GM18517 (cell line): ENCODE measurements around the gene AQP4.

Source experiments
- ATAC-seq: cut with Tn5 transposase; IDR thresholded peaks from one replicate; pipeline ENCODE4 v1.9.1; 2021; ENCODE audit warnings: mild to moderate bottlenecking, moderate library complexity; ENCODE audit not compliant: unreplicated experiment

AQP4 gene

DNA sequence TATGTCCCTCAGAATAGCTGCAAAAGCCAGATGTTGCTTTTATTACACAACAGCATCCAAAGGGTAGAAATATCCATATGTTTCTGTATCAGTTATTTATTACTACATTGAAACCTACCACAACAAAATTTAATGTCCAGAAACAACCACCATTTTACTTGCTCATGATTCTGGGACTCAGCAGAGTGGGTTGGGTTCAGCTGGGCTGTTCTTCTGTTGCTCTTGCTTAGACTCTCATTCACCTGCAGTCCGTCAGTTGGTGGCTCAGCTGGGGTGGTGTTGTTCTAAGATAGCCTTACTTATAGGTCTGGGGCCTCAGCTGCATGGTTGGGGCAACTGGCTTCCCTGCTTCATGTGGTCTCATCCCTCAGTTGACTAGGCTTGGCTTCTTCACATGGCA lies 21.7 kb downstream of the AQP4 start:
- no peak for ATAC-seq

DNA sequence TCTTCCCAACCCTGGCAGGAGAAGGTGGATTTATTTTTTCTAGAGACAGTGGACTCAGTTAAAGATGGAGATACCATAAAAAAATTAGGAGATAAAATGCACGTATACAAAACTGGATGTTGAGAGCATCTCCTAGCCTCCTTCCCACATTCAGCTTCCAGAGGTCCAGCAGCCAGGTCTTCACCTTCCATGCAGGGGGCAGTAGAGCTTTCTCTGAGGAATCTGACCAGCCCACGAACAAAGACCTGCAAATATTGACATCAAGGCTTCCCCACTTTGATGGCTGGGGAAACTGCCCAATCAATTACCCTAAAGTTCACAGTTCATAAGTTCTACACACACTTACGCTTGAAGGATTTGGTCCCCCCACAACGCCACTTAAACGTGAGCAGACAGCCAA lies 24.5 kb downstream of the AQP4 start:
- ATAC-seq: no peak

DNA sequence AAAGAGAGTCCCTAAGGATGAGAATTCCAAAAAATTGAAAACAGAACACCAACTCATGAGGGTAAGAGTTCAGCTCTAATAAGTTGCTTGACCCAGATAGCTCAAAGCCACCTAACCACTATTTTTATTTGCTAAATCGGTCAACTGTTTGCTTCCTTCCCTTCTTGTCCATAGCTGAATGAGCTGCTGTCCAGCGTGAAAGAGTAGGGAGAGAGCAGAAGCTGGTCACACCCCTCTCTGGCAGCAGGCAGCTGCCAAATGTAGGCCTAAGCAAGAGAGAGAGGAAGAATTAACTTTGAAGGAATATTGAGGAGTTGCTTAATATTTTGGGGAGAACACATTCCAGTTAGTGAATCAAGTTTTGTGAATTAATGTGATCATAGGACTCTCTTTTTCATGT lies 25.9 kb downstream of the AQP4 start:
- no peak for ATAC-seq

DNA sequence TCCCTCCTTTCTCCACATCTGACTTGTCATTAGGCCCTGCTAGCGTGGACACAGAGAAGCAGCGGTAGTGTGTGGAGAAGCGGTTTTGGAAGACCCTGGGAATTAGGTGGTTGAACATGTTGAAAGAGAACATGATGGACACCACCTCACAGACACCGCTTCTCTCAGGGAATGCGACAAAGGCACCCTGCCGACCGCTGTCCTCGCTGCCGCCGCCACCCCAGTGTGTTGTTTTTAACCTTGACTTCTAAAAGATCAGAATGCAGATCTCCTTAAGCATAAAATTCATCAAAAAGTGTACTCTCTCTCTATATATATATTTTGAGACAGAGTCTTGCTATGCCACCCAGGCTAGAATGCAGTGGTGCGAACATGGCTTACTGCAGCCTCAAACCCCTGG lies 33.2 kb downstream of the AQP4 start:
- ATAC-seq: no peak

DNA sequence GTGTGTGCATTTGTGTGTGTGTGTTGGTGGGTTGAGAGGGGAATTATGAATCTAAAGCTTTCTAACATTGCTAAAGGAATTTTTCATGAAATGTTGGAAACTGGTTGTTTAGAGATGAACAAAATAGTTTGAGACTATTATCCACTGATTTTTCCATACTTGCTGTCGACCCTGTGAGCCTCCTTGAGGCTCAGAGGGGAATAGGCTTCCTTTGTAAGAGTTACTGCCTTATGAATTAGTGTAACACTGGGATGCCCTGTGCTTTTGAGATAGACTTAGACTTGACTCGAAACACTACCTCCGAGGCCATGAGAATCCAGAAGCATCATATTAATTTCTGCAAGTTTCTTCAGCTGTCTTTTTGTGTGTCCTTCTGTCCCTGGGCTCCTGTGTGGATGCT lies 37.9 kb downstream of the AQP4 start:
- ATAC-seq: no peak

DNA sequence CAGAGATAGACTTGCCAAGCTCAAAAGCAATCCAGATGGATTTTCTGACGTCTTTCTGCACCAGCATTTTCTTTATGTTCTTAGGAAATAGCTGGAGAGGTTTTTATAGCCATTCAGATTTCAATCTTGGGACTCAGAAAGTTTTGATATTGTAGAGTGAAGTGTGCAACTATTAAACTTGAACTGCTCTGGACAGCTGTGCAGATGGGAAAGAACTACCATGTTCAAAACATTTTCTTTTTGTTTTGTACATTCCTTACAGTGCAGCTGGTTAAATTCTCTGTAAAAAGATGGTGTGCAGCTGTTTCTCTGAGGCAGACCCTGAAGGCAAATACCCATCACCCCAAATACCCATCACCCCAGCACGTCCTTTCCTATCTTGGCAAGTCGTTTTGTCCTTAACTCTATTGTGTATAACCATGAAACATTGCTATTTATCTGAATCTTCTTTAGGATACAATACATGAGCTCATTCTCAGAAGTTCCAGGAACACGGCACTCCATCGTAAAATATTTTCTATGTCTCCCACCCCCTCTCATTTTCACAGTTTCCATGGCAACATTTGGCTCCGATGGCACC lies 38.8 kb downstream of the AQP4 start:
- no peak for ATAC-seq

DNA sequence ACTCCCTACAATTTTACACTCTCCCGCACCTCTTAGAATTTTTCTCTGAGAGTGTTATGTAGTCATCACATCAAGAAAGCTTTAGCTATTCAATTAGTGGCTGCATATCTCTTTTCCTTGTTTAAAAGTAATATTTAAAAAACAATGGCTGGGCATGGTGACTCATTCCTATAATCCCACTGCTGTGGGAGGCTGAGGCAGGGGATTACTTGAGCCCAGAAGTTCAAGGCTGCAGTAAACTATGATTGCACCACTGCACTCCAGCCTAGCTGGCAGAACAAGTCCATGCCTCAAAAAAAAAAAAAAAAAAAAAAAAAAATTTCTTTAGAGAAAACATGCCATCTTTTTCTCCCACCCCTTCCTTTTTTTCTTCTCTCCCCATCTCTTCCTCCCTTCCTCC lies 44.3 kb downstream of the AQP4 start:
- ATAC-seq: no peak

DNA sequence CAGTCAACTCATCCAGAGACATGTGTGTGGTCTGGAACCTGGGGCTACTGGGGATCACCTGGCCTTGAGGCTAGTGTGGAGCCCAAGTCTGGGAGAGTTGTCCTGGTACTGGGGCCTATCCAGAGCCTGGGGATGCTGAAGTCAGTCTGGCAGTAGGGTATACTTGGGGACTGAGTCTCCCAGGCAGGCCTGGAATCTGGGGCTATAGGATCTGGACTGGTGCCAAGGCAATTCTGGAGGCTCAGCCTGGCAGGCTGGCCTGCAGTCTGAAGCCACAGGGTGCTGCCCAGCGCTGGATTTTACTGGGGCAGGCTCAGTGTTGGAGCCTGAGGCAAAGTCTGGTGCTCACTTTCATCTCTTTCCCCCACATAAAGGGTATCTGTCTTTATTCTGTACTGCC lies 46.5 kb downstream of the AQP4 start:
- ATAC-seq: no peak

DNA sequence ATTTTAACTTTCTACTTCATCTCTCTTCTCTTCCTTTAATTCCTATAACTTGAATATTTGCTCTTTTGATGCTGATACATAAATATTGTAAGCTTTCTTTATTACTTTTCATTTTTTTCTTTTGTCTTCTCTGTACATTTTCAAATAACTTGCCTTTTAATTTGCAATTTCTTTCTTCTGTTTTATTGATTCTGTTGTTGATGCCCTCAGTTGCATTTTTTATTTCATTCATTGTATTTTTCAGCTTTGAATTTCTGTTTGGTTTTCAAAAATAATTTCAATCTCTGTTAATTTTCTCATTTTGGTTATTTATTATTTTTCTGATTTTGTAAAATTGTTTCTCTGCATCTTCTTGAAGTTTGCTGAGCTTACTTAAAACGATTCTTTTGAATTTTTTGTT lies 47.0 kb downstream of the AQP4 start:
- no peak for ATAC-seq

DNA sequence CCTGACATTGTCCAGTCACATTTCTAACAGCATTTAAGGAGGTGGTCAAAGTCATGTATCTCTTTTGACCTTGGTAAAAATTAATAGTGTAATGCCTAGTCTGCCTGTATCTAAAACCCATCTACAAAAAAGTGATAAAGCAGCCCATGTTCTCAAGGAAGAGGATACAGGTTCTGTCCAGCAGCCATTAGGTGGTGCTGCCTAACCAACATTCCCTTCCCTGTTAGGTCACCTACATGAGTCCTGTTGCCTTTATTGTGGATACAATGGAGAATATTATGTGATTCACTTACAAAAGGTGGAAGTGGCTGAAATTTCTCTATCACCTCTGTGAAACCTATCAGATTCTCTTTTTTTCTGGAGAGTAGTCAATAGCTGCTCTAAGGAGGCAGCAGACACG lies 52.5 kb downstream of the AQP4 start:
- ATAC-seq: peak; percentile 63

DNA sequence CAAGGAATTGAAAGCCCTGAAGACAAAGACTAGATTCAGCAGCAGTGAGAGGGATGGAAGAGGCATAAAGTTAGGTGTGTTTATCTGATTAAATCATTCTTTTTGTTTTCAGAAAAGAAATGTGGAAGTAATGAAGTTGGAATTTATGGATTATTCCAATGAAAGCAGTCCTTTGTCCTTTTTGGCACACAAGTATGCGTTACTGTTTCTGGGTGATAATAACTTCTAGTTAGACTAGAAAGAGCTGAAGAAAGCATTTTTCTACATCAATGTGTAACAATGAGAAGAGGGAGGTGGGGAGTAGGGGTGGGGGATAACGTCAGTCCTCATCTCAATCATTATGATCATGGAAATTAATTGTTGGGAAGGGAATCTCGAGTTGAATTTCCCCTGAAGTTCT lies 53.0 kb downstream of the AQP4 start:
- ATAC-seq: no peak

DNA sequence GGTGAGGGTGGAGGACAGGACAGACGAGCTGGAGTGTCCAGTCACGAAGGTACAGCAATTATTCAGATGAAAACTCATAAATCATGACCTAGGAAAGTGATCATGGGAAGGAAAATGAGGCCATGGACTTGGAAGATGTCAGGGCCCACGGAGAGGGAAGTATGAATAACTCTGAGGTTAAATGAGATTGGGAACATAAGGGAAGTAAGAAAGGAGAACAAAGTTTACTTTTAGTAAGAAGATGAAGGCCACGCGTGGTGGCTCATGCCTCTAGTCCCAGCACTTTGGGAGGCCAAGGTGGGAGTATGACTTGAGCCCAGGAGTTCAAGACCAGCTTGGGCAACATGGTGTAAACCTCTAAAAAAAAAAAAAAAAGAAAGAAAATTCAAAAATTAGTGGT lies 56.2 kb downstream of the AQP4 start:
- ATAC-seq: no peak

DNA sequence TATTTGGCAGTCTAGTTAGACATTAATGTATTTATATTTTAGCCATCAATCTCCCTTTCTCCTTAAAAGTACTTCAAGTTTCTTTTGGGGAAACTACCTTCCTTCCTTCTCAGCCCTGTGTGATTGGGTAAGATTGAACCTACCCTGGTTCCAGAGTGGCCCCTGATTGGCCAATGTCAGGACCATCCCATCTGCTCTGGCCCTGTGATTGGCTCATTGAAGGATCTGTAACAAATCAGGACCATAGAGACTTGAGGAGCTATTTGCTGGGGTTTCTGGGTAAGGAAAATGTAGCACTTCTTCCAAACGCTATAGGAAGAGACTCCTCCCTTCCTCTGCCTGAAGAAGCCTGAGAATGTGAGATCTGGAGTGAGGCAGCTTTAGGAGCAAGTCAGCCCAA lies 59.3 kb downstream of the AQP4 start:
- no peak for ATAC-seq

DNA sequence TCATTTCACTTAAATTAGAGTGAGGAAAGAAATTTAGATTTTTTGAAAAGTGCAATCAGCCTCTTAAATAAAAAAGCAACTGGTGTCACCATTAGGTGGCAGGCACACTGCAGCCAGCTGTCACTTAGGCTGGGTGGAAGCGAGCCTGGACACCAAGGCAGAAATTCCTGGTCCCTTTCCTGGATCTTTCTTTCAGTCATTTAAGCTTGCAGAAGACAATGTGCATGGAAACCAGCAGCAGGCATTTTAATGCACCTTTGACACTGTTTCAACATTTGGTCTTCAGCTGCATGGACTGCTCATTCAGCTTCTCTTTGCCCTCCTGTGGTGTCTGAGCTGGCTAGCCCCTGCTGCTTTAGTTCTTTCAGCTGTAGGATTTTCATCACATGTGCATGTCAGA lies 61.0 kb downstream of the AQP4 start:
- no peak for ATAC-seq

DNA sequence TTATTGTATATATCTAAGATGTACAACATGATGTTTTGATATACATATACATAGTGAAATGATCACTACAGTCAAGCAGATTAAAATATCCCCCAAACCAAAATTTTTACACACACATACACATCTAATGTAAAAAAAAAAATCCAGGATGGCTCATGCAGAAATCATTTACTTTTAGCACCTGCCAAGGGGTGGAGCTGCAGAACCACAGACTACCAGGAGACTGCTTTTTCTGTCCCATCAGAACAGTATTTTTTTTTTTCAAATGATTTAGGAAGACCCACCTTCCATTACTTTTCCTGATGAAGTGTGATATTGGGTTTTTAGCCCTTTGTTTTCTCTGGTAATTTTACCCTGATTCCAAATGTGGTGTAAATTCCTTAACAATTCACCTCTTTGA lies 61.9 kb downstream of the AQP4 start:
- ATAC-seq: no peak

DNA sequence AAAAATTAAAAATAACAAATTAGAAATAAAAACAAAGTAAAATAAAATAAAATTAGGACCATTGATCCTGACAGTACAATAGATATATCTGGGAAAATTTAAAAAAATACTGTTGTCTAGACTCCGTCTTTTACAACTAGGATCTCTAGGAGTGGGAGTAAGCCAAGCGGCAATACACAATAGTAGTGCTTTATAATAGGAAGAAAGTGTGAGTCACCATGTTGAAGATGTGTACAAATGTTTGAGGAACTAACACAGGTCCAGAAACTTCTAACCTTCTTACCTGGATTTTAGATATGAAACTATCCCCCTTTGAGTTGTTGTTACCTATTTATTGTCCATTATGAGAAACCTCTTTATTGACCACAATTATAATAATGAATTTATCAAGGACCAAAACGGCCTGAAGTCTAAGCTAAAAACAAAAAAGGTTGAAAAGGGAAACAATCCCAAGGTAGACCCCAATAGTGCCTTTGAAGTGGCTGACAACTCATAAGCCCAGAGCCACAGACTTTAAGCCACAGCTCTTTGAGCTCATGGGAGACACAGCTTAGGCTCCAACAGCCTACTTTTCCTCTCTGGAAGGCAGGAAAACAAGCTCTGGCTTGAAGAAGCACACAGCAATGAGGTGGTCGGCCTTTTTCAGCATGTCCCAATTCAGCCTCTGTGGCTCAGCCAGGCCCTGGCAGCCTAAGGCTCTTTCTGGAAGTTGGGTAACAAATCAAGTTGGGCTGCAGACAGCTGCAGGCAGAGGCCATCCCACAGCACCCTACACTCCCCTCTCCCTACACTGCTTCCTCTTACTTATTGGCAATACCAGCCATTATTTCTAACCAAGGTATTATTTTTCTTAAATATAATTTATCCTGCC lies 62.9 kb downstream of the AQP4 start:
- ATAC-seq: no peak
